CD14-positive monocyte (primary cell): ENCODE data around the gene TMA16. TPM values are rescaled to one million over a fixed set of nuclear protein-coding genes. Genes with fewer than 3 reads are reported as not detected.

Source experiments
- DNase-seq, 3 donors: peaks; one replicate each; pipeline ENCODE4 v3.0.0-alpha.2; 2011 to 2022
- H2AFZ ChIP-seq: 2 replicates; pipeline ENCODE4 v1.6.0; 2012; ENCODE audit warnings: mild to moderate bottlenecking, low read depth, low read length, inconsistent platforms; ENCODE audit not compliant: insufficient read depth, poor library complexity, severe bottlenecking
- H3K27ac ChIP-seq, 2 donors: 1 replicate in 1 of 2; 2 replicates in 1 of 2; pipeline ENCODE4 v1.5.1; 2012 to 2013; ENCODE audit warnings: low read length in 2 of 2, control low read depth in 1 of 2, inconsistent platforms in 1 of 2, low read depth in 1 of 2, mild to moderate bottlenecking in 1 of 2
- H3K27me3 ChIP-seq, 2 donors: one replicate each; pipeline versions ENCODE4 v1.6.0 to v1.6.1; 2011 to 2013; ENCODE audit warnings: low read length in 2 of 2; ENCODE audit not compliant: control insufficient read depth in 2 of 2, insufficient read depth in 2 of 2
- H3K36me3 ChIP-seq, 2 donors: replicated peaks in 1 of 2; 1 replicate in 1 of 2; 2 replicates in 1 of 2; pipeline versions ENCODE4 v1.5.1 to v1.6.1; 2012 to 2013; ENCODE audit warnings: low read length in 2 of 2, control low read depth in 1 of 2, inconsistent platforms in 1 of 2, mild to moderate bottlenecking in 1 of 2; ENCODE audit not compliant: insufficient read depth in 2 of 2, control insufficient read depth in 1 of 2
- H3K4me1 ChIP-seq, 2 donors: 1 replicate in 1 of 2; 2 replicates in 1 of 2; pipeline versions ENCODE4 v1.5.1 to v1.6.1; 2012 to 2013; ENCODE audit warnings: low read length in 2 of 2, control low read depth in 1 of 2, inconsistent platforms in 1 of 2, mild to moderate bottlenecking in 1 of 2, moderate library complexity in 1 of 2; ENCODE audit not compliant: insufficient read depth in 2 of 2, control insufficient read depth in 1 of 2
- H3K4me2 ChIP-seq: replicated peaks from 2 replicates; pipeline ENCODE3; 2012; ENCODE audit warnings: low read length, moderate library complexity, mild to moderate bottlenecking; ENCODE audit not compliant: poor library complexity, severe bottlenecking; ENCODE audit errors: extremely low read depth
- H3K4me3 ChIP-seq, 3 experiments: fragments of 200-600 bp in 1 of 3; sonication (generic) in 1 of 3; replicated peaks in 1 of 3; 1 replicate in 2 of 3; 2 replicates in 1 of 3; pipeline ENCODE4 v1.5.1; 2011 to 2013; ENCODE audit warnings: low read length in 3 of 3, mild to moderate bottlenecking in 3 of 3, control low read depth in 2 of 3, low read depth in 2 of 3, inconsistent platforms in 1 of 3, moderate library complexity in 1 of 3
- H3K79me2 ChIP-seq: 2 replicates; pipeline ENCODE4 v1.6.0; 2012; ENCODE audit warnings: mild to moderate bottlenecking, control low read depth, inconsistent platforms, low read length, moderate library complexity; ENCODE audit not compliant: insufficient read depth
- H3K9ac ChIP-seq: 2 replicates; pipeline ENCODE4 v1.6.0; 2017; ENCODE audit warnings: low read length, mild to moderate bottlenecking; ENCODE audit not compliant: insufficient read depth, poor library complexity, severe bottlenecking
- H3K9me3 ChIP-seq, 2 donors: replicated peaks in 1 of 2; 1 replicate in 1 of 2; 2 replicates in 1 of 2; pipeline versions ENCODE4 v1.5.1 to v1.6.1; 2012 to 2013; ENCODE audit warnings: low read length in 2 of 2, control low read depth in 1 of 2; ENCODE audit not compliant: control insufficient read depth in 1 of 2, insufficient read depth in 1 of 2
- H4K20me1 ChIP-seq: 2 replicates; pipeline ENCODE4 v1.6.0; 2012; ENCODE audit warnings: mild to moderate bottlenecking, low read length, control low read depth, moderate library complexity; ENCODE audit not compliant: insufficient read depth
- H3K27ac Mint-ChIP-seq, 7 donors: one replicate each; pipeline ENCODE4 v1.8.0; 2020; ENCODE audit warnings: mild to moderate bottlenecking in 7 of 7, mixed read lengths in 7 of 7, moderate library complexity in 6 of 7, inconsistent platforms in 2 of 7
- H3K27me3 Mint-ChIP-seq, 3 donors: one replicate each; pipeline ENCODE4 v1.8.0; 2021 to 2022; ENCODE audit warnings: low read depth in 3 of 3, mild to moderate bottlenecking in 3 of 3, mixed read lengths in 3 of 3, moderate library complexity in 3 of 3, inconsistent platforms in 1 of 3
- H3K36me3 Mint-ChIP-seq, 2 donors: one replicate each; pipeline ENCODE4 v1.8.0; 2020; ENCODE audit warnings: mixed read lengths in 2 of 2, inconsistent platforms in 1 of 2, mild to moderate bottlenecking in 1 of 2
- H3K4me1 Mint-ChIP-seq: one replicate; pipeline ENCODE4 v1.8.0; 2020; ENCODE audit warnings: mild to moderate bottlenecking, mixed read lengths
- H3K4me3 Mint-ChIP-seq, 2 donors: one replicate each; pipeline ENCODE4 v1.8.0; 2020; ENCODE audit warnings: mild to moderate bottlenecking in 2 of 2, mixed read lengths in 2 of 2, moderate library complexity in 1 of 2
- H3K9me3 Mint-ChIP-seq, 7 donors: one replicate each; pipeline ENCODE4 v1.8.0; 2020 to 2022; ENCODE audit warnings: mixed read lengths in 7 of 7, mild to moderate bottlenecking in 6 of 7, moderate library complexity in 6 of 7, inconsistent platforms in 2 of 7
- WGBS: methylation state at CpG from one replicate; pipeline ENCODE4 v1.1.5; 2013; ENCODE audit warnings: missing lambda C conversion rate; ENCODE audit not compliant: insufficient coverage; 5-methylcytosine and 5-hydroxymethylcytosine counted together
- intact Hi-C, 2 donors: fragments of 100-400 bp; cut with micrococcal nuclease; formaldehyde crosslinking; loops; one replicate each; pipeline versions ENCODE4 v1.15.0 to v1.15.1; 2023
- polyA plus RNA-seq, 3 donors: library from polyadenylated mRNA; depleted of rRNA in 1 of 3; unstranded in 2 of 3; stranded (reverse) in 1 of 3; fragments of 300-500 nt in 2 of 3; fragments of >200 nt in 1 of 3; fragmentation: Illumina TruSeq in 2 of 3; gene quantifications; 1 replicate in 2 of 3; 2 replicates in 1 of 3; pipeline ENCODE4 v1.2.3, GENCODE V29; 2012 to 2021
- TF ChIP-seq, protein P1 (sequence below): fragments of 200-600 bp; IDR thresholded peaks from one replicate; pipeline ENCODE4 v1.8.0; 2022; ENCODE audit warnings: antibody characterized with exemption, mild to moderate bottlenecking

TMA16 gene
- polyA plus RNA-seq, 3 donors, result 7.7 to 8.2 (median 8.2) TPM

DNA sequence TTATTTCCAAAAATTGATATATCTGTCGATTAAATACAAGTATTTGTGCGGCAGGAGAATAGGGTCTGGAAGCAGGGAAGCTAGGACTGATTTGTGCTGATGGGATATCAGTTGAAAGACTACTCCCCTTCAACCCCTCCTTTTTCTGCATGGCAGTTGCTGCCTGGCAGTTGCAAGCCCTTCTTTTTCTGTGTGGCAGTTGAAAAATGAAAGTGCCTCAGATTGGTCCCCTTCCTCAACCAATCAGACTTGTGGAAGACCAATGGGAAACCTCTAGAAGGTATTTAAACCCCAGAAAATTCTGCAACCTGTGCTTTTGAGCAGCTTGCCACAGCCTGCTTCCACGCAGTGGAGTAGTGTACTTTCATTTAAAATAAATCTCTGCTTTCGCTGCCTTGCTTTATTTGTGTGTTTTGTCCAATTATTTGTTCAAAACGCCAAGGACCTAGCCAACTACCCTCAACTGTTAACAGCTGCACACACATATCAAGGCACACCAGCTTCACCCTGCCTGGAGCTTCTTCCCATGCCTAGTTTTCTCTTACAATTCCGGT, 1.5 kb upstream of the TMA16 start:
- H3K27me3 ChIP-seq, result no peaks in the 10 kb centered on the region
- H3K4me2 ChIP-seq, result peak overlapping the region; percentile 3
- H2AFZ ChIP-seq, result peak overlapping the region; percentile 100
- Mint-ChIP-seq H3K27ac (peak overlapping the region in 6 of 7 donors; percentile 95 to 99 (median 96)), H3K27me3 (peaks cover 1 to 4% (median 3%) of the 10 kb centered on the region in 3 donors), H3K36me3 (peaks cover 0 to 4% of the 10 kb centered on the region in 2 donors), H3K4me3 (peak overlapping the region; percentile 100), H3K9me3 (peaks cover 0 to 6% (median 0%) of the 10 kb centered on the region in 7 donors), H3K4me1 (peaks cover 32% of the 10 kb centered on the region)
- H4K20me1 ChIP-seq, result peaks cover 21% of the 10 kb centered on the region
- H3K4me1 ChIP-seq, result peaks cover 23 to 40% of the 10 kb centered on the region in 2 donors
- H3K79me2 ChIP-seq, result peaks cover 36% of the 10 kb centered on the region
- 100% methylated on average over 1 of the region's 6 CpGs for WGBS
- peaks cover 0 to 4% of the 10 kb centered on the region in 2 donors for H3K36me3 ChIP-seq
- peak overlapping the region in 1 of 3 experiments; percentile 100 for H3K4me3 ChIP-seq
- TF ChIP-seq, protein P1, sequence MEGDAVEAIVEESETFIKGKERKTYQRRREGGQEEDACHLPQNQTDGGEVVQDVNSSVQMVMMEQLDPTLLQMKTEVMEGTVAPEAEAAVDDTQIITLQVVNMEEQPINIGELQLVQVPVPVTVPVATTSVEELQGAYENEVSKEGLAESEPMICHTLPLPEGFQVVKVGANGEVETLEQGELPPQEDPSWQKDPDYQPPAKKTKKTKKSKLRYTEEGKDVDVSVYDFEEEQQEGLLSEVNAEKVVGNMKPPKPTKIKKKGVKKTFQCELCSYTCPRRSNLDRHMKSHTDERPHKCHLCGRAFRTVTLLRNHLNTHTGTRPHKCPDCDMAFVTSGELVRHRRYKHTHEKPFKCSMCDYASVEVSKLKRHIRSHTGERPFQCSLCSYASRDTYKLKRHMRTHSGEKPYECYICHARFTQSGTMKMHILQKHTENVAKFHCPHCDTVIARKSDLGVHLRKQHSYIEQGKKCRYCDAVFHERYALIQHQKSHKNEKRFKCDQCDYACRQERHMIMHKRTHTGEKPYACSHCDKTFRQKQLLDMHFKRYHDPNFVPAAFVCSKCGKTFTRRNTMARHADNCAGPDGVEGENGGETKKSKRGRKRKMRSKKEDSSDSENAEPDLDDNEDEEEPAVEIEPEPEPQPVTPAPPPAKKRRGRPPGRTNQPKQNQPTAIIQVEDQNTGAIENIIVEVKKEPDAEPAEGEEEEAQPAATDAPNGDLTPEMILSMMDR, result no peak
- no peak overlapping the region for H3K9ac ChIP-seq
- no peaks in the 10 kb centered on the region for H3K9me3 ChIP-seq
- DNase-seq, result no peak
- intact Hi-C loops, result no loop called here
- peak overlapping the region in 1 of 2 donors; percentile 85 for H3K27ac ChIP-seq

DNA sequence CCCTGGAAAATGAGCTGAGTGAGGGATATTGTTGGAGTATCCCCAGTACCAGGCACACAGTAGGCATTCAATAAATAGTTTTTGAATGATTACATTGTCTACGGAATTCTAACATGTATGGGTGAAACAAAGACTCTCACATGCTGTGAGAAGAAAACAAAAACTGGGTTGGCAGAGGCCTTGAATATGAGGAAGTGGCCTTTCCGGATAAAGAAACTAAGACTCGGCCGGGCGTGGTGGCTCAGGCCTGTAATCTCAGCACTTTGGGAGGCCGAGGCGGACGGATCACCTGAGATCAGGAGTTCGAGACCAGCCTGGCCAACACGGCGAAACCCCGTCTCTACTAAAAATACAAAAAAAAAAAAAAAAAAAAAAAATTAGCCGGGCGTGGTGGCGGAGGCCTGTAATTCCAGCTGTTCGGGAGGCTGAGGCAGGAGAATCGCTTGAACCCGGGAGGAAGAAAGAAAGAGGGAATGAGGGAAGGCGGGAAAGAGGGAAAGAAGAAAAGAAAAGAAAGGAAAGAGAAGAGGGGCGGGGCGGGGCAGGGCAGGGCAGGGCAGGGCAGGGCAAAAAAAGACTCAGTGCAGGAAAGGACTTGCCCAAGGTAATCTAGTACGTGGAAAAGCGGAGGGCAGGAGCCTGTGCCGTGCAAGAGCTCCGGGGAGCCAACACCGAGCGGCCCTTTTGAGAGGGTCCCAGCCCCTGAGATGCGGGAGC, 689 bp upstream of the TMA16 start:
- H3K4me3 ChIP-seq, result peak overlapping the region; percentile 66 to 100 (median 80)
- TF ChIP-seq, protein P1, result no peak
- H4K20me1 ChIP-seq, result peaks cover 23% of the 10 kb centered on the region
- Mint-ChIP-seq H3K9me3 (peaks cover 0 to 4% (median 0%) of the 10 kb centered on the region in 7 donors), H3K27ac (peak overlapping the region; percentile 95 to 99 (median 97)), H3K4me3 (peak overlapping the region; percentile 100), H3K27me3 (peaks cover under 1 to 2% (median 2%) of the 10 kb centered on the region in 3 donors), H3K36me3 (peaks cover 0 to 4% of the 10 kb centered on the region in 2 donors), H3K4me1 (peaks cover 32% of the 10 kb centered on the region)
- peaks cover 43% of the 10 kb centered on the region for H3K79me2 ChIP-seq
- H3K27me3 ChIP-seq, result no peaks in the 10 kb centered on the region
- H3K27ac ChIP-seq, result peak overlapping the region; percentile 85 to 89
- peaks cover 23 to 40% of the 10 kb centered on the region in 2 donors for H3K4me1 ChIP-seq
- intact Hi-C loops, result loop anchor here in 1 of 2 donors (2.0 kb wide), 1 partner anchor 55 kb away; no protein-coding TSS in a partner anchor
- DNase-seq, result peak; percentile 40 to 57 (median 56)
- peak overlapping the region; percentile 100 for H2AFZ ChIP-seq
- peak overlapping the region; percentile 96 for H3K4me2 ChIP-seq
- H3K9ac ChIP-seq, result peak overlapping the region; percentile 89
- H3K9me3 ChIP-seq, result no peaks in the 10 kb centered on the region
- WGBS, result 12% methylated on average over 12 of the region's 28 CpGs
- peaks cover 0 to 4% of the 10 kb centered on the region in 2 donors for H3K36me3 ChIP-seq
